HAP-1 (cell line): ENCODE results near the gene SFXN4.
"Not testable (repeated sequence)": the region's sequence is repeated elsewhere in the genome, so short reads cannot be mapped to it uniquely, and the experiment has no call there.

Experiments
- DNase-seq, 2 experiments: peaks; one replicate each; pipeline ENCODE4 v3.0.0-alpha.2; 2016 to 2020; ENCODE audit warnings: low spot score in 2 of 2
- H3K27me3 ChIP-seq: fragments of 250-450 bp; sonication (Bioruptor Pico); 2 replicates; pipeline ENCODE4 v1.5.1; 2020; ENCODE audit warnings: low read depth, mild to moderate bottlenecking, moderate library complexity
- H3K36me3 ChIP-seq: fragments of 250-450 bp; sonication (Bioruptor Pico); replicated peaks from 2 replicates; pipeline ENCODE4 v1.5.1; 2020; ENCODE audit warnings: mild to moderate bottlenecking
- H3K4me1 ChIP-seq: fragments of 250-450 bp; sonication (Bioruptor Pico); 2 replicates; pipeline ENCODE4 v1.5.1; 2020; ENCODE audit warnings: mild to moderate bottlenecking
- H3K4me3 ChIP-seq: fragments of 250-450 bp; sonication (Bioruptor Pico); 2 replicates; pipeline ENCODE4 v1.5.1; 2020; ENCODE audit warnings: mild to moderate bottlenecking, moderate library complexity
- H3K9me3 ChIP-seq: fragments of 250-450 bp; sonication (Bioruptor Pico); 2 replicates; pipeline ENCODE4 v1.5.1; 2020; ENCODE audit warnings: mild to moderate bottlenecking, moderate library complexity
- in situ Hi-C: fragments of 300-500 bp; cut with MboI; formaldehyde crosslinking; loops from 3 replicates; pipeline ENCODE4 v1.14.3; 2020; ENCODE audit warnings: low sequenced_read_pairs, inconsistent platforms, mixed read lengths

The SFXN4 gene

GRCh38 chr10:119177708-119178371 lies 12.3 kb upstream of the SFXN4 start:
- Histone ChIP-seq H3K9me3 (no peaks in the 10 kb centered on the region), H3K36me3 (peaks cover 39% of the 10 kb centered on the region), H3K4me1 (peaks cover 9% of the 10 kb centered on the region), H3K27me3 (no peaks in the 10 kb centered on the region), H3K4me3 (peak overlapping the region; percentile 95)
- DNase-seq = no peak
- in situ Hi-C loops = no loop called here

- H3K27me3 ChIP-seq = no peaks in the 10 kb centered on the region
- in situ Hi-C loops = no loop called here
- no peak overlapping the region for H3K4me3 ChIP-seq
- peaks cover 56% of the 10 kb centered on the region for H3K36me3 ChIP-seq
- peaks cover 9% of the 10 kb centered on the region for H3K4me1 ChIP-seq
- DNase-seq = no peak
- H3K9me3 ChIP-seq = no peaks in the 10 kb centered on the region
These were observed 10.7 kb upstream of the SFXN4 start for GRCh38 chr10:119176166-119176565.

GRCh38 chr10:119174109-119174508 lies 8.6 kb upstream of the SFXN4 start:
- in situ Hi-C loops = no loop called here

GRCh38 chr10:119167041-119167440 lies 1.5 kb upstream of the SFXN4 start:
- peaks cover 47% of the 10 kb centered on the region for H3K36me3 ChIP-seq
- no peak overlapping the region for H3K4me3 ChIP-seq
- H3K9me3 ChIP-seq = no peaks in the 10 kb centered on the region
- in situ Hi-C loops = no loop called here
- H3K4me1 ChIP-seq = peaks cover 9% of the 10 kb centered on the region; the same call in 1 of the 2 replicates
- DNase-seq = no peak
- no peaks in the 10 kb centered on the region for H3K27me3 ChIP-seq

More at GRCh38 chr10:119174109-119174508, 8.6 kb upstream of the SFXN4 start:
- Histone ChIP-seq H3K36me3 (peaks cover 72% of the 10 kb centered on the region), H3K27me3 (no peaks in the 10 kb centered on the region), H3K9me3 (no peaks in the 10 kb centered on the region), H3K4me1 (peaks cover 8% of the 10 kb centered on the region), H3K4me3 (no peak overlapping the region)
- no peak for DNase-seq

GRCh38 chr10:119166564-119166963 lies 1.1 kb upstream of the SFXN4 start:
- Histone ChIP-seq H3K4me3 (no peak overlapping the region), H3K27me3 (no peaks in the 10 kb centered on the region), H3K9me3 (no peaks in the 10 kb centered on the region), H3K36me3 (peaks cover 46% of the 10 kb centered on the region), H3K4me1 (peaks cover 9% of the 10 kb centered on the region; the same call in 1 of the 2 replicates)
- in situ Hi-C loops = no loop called here
- DNase-seq = no peak

GRCh38 chr10:119166118-119166500 lies 595 bp upstream of the SFXN4 start:
- Histone ChIP-seq H3K4me3 (peak overlapping the region; percentile 69), H3K27me3 (no peaks in the 10 kb centered on the region), H3K36me3 (peaks cover 45% of the 10 kb centered on the region), H3K9me3 (no peaks in the 10 kb centered on the region), H3K4me1 (peaks cover 9% of the 10 kb centered on the region; the same call in 1 of the 2 replicates)
- no peak for DNase-seq
- in situ Hi-C loops = no loop called here

- H3K27me3 ChIP-seq = no peaks in the 10 kb centered on the region
- H3K4me1 ChIP-seq = peaks cover 9% of the 10 kb centered on the region; the same call in 1 of the 2 replicates
- peaks cover 43% of the 10 kb centered on the region for H3K36me3 ChIP-seq
These were observed 2.9 kb downstream of the SFXN4 start for GRCh38 chr10:119162452-119163092.

GRCh38 chr10:119161680-119162451 lies 3.6 kb downstream of the SFXN4 start:
- no peaks in the 10 kb centered on the region for H3K9me3 ChIP-seq
- H3K27me3 ChIP-seq = no peaks in the 10 kb centered on the region
- H3K4me1 ChIP-seq = peaks cover 9% of the 10 kb centered on the region; the same call in 1 of the 2 replicates
- DNase-seq = no peak
- H3K36me3 ChIP-seq = peaks cover 43% of the 10 kb centered on the region
- H3K4me3 ChIP-seq = no peak overlapping the region
- in situ Hi-C loops = no loop called here

More at GRCh38 chr10:119162452-119163092, 2.9 kb downstream of the SFXN4 start:
- in situ Hi-C loops = no loop called here
- no peak overlapping the region for H3K4me3 ChIP-seq
- DNase-seq = no peak
- H3K9me3 ChIP-seq = no peaks in the 10 kb centered on the region

GRCh38 chr10:119159332-119159731 lies 6.2 kb downstream of the SFXN4 start:
- H3K4me1 ChIP-seq = peaks cover 5% of the 10 kb centered on the region; the same call in 1 of the 2 replicates
- no peak for DNase-seq
- in situ Hi-C loops = no loop called here
- H3K4me3 ChIP-seq = no peak overlapping the region
- H3K27me3 ChIP-seq = no peaks in the 10 kb centered on the region
- H3K36me3 ChIP-seq = peaks cover 68% of the 10 kb centered on the region
- no peaks in the 10 kb centered on the region for H3K9me3 ChIP-seq

GRCh38 chr10:119153661-119154060 lies 11.9 kb downstream of the SFXN4 start:
- in situ Hi-C loops = no loop called here
- H3K4me3 ChIP-seq = no peak overlapping the region
- H3K36me3 ChIP-seq = peaks cover 82% of the 10 kb centered on the region
- H3K27me3 ChIP-seq = no peaks in the 10 kb centered on the region
- no peaks in the 10 kb centered on the region for H3K9me3 ChIP-seq
- H3K4me1 ChIP-seq = no peaks in the 10 kb centered on the region
- no peak for DNase-seq

- Histone ChIP-seq H3K4me1 (no peaks in the 10 kb centered on the region), H3K36me3 (peaks cover 83% of the 10 kb centered on the region), H3K27me3 (no peaks in the 10 kb centered on the region), H3K9me3 (no peaks in the 10 kb centered on the region), H3K4me3 (no peak overlapping the region)
- in situ Hi-C loops = no loop called here
- DNase-seq = no peak
These were observed 12.5 kb downstream of the SFXN4 start for GRCh38 chr10:119153041-119153440.

- H3K4me1 ChIP-seq, H3K27me3 ChIP-seq, DNase-seq, in situ Hi-C loops, H3K9me3 ChIP-seq, H3K4me3 ChIP-seq: not testable (repeated sequence)
- peaks cover 86% of the 10 kb centered on the region for H3K36me3 ChIP-seq
These were observed 13.9 kb downstream of the SFXN4 start for GRCh38 chr10:119151601-119152000.

GRCh38 chr10:119149729-119150128 lies 15.8 kb downstream of the SFXN4 start:
- H3K36me3 ChIP-seq = peaks cover 82% of the 10 kb centered on the region
- H3K4me3 ChIP-seq = no peak overlapping the region
- no peaks in the 10 kb centered on the region for H3K9me3 ChIP-seq
- H3K27me3 ChIP-seq = no peaks in the 10 kb centered on the region
- in situ Hi-C loops = no loop called here
- no peaks in the 10 kb centered on the region for H3K4me1 ChIP-seq
- DNase-seq = peak in 1 of 2 experiments; percentile 53

- no peak overlapping the region for H3K4me3 ChIP-seq
- no peak for DNase-seq
- no peaks in the 10 kb centered on the region for H3K9me3 ChIP-seq
- no peaks in the 10 kb centered on the region for H3K4me1 ChIP-seq
- in situ Hi-C loops = no loop called here
- no peaks in the 10 kb centered on the region for H3K27me3 ChIP-seq
- H3K36me3 ChIP-seq = peaks cover 81% of the 10 kb centered on the region
These were observed 16.4 kb downstream of the SFXN4 start for GRCh38 chr10:119149157-119149556.
